GM12878 (cell line): ENCODE results near the gene ALX4.

Source experiments
- ATF7 ChIP-seq: fragments of 450-650 bp; IDR thresholded peaks from 2 replicates; pipeline ENCODE4 v1.6.1; 2016; ENCODE audit warnings: low read depth, mild to moderate bottlenecking
- CREB1 ChIP-seq: IDR thresholded peaks from 2 replicates; pipeline ENCODE4 v1.6.1; 2012; ENCODE audit warnings: low read depth, mild to moderate bottlenecking, inconsistent platforms
- EZH2 ChIP-seq: IDR thresholded peaks from 2 replicates; pipeline ENCODE4 v1.6.1; 2012; ENCODE audit warnings: low read depth, mild to moderate bottlenecking, control low read depth, inconsistent platforms, low read length, borderline replicate concordance; ENCODE audit not compliant: control insufficient read depth
- HCFC1 ChIP-seq: fragments of 150-350 bp; IDR thresholded peaks from 2 replicates; pipeline ENCODE4 v1.6.1; 2014; ENCODE audit warnings: low read length
- NR2C2 ChIP-seq: IDR thresholded peaks from 2 replicates; pipeline ENCODE4 v1.6.1; 2011; ENCODE audit warnings: borderline replicate concordance, low read depth; ENCODE audit not compliant: control insufficient read depth, insufficient read length
- NR2F1 ChIP-seq: fragments of 450-650 bp; conservative IDR thresholded peaks from 2 replicates; pipeline ENCODE4 v1.6.1; 2017; ENCODE audit warnings: mild to moderate bottlenecking
- PAX8 ChIP-seq: fragments of 450-650 bp; IDR thresholded peaks from 2 replicates; pipeline ENCODE4 v1.6.1; 2017; ENCODE audit warnings: mild to moderate bottlenecking, moderate library complexity
- POLR2AphosphoS5 ChIP-seq: IDR thresholded peaks from 2 replicates; pipeline ENCODE4 v1.6.1; 2011; ENCODE audit warnings: mild to moderate bottlenecking, low read length, inconsistent platforms
- RAD51 ChIP-seq: fragments of 450-650 bp; IDR thresholded peaks from 2 replicates; pipeline ENCODE4 v1.6.1; 2016; ENCODE audit warnings: moderate library complexity, mild to moderate bottlenecking, inconsistent platforms
- SUPT20H ChIP-seq: IDR thresholded peaks from 2 replicates; pipeline ENCODE4 v1.6.1; 2011; ENCODE audit warnings: low read depth, mild to moderate bottlenecking, low read length, moderate library complexity, borderline replicate concordance; ENCODE audit not compliant: control insufficient read depth
- TF ChIP-seq, protein P1 (sequence below), 3 experiments: IDR thresholded peaks in 2 of 3; conservative IDR thresholded peaks in 1 of 3; 2 replicates each; pipeline ENCODE4 v1.5.1; 2011; ENCODE audit warnings: low read depth in 3 of 3, low read length in 3 of 3, mild to moderate bottlenecking in 3 of 3, control low read depth in 2 of 3, moderate library complexity in 2 of 3, inconsistent platforms in 1 of 3, mixed read lengths in 1 of 3; ENCODE audit not compliant: control insufficient read depth in 2 of 3, insufficient read depth in 1 of 3; ENCODE audit errors: extremely low read depth in 1 of 3

DNA sequence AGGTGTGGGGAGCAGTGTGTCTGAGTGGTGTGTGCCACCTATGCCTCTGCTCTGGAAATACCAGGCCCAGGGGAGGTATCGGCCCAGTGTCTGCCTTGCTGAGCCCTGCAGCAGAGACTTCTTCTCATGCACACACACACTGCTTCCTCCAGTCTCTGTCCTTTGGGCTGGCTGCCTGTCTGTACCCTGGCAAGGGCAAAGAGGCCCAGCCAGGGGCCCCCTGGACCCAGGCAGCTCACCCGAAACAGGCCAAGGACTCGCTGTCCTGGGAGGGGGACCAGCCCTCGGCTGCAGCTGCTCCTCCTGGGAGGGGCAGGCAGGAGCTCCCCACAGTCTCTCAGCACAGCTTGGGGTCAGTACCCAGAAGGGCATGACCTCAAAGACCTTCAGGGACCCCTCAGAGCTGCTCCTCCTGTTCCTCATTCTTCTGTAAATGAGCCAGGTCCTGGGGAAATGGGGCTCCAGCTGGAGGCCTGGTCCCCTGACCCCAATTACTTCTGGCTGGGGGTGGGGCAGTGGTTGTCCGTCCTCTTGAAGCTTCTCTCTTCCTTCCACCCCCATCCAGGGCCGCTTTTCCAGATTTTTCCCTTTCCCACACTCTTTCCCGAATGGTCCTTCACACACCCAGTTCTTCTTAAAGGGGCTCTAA is 24.5 kb upstream of the ALX4 start:
- TF ChIP-seq NR2C2 (no peak), POLR2AphosphoS5 (no peak), RAD51 (no peak), PAX8 (no peak), NR2F1 (no peak), EZH2 (no peak), SUPT20H (no peak), CREB1 (no peak), ATF7 (no peak), HCFC1 (no peak)
- TF ChIP-seq, protein P1, sequence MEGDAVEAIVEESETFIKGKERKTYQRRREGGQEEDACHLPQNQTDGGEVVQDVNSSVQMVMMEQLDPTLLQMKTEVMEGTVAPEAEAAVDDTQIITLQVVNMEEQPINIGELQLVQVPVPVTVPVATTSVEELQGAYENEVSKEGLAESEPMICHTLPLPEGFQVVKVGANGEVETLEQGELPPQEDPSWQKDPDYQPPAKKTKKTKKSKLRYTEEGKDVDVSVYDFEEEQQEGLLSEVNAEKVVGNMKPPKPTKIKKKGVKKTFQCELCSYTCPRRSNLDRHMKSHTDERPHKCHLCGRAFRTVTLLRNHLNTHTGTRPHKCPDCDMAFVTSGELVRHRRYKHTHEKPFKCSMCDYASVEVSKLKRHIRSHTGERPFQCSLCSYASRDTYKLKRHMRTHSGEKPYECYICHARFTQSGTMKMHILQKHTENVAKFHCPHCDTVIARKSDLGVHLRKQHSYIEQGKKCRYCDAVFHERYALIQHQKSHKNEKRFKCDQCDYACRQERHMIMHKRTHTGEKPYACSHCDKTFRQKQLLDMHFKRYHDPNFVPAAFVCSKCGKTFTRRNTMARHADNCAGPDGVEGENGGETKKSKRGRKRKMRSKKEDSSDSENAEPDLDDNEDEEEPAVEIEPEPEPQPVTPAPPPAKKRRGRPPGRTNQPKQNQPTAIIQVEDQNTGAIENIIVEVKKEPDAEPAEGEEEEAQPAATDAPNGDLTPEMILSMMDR (IDR thresholded peaks at IDR 0.05 in 2 of 3, conservative IDR thresholded peaks at IDR 0.05 in 1 of 3; ENCODE audit: control insufficient read depth in 2 of 3, extremely low read depth in 1 of 3, insufficient read depth in 1 of 3, low read depth in 3 of 3, low read length in 3 of 3) = no peak
